Endothelial cell of umbilical vein (primary cell): Measurements from ENCODE around the gene CD37.

Experiments
- CTCF ChIP-seq, 2 donors: IDR thresholded peaks; 1 replicate in 1 of 2; 2 replicates in 1 of 2; pipeline ENCODE4 v1.5.1; 2011; ENCODE audit warnings: low read length in 2 of 2, mild to moderate bottlenecking in 2 of 2, moderate library complexity in 2 of 2, control low read depth in 1 of 2, inconsistent platforms in 1 of 2, low read depth in 1 of 2; ENCODE audit not compliant: insufficient read depth in 1 of 2; ENCODE audit errors: extremely low read depth in 1 of 2
- EZH2 ChIP-seq: IDR thresholded peaks from 2 replicates; pipeline ENCODE4 v1.6.1; 2012; ENCODE audit warnings: borderline replicate concordance, low read depth, mild to moderate bottlenecking, moderate library complexity, low read length, inconsistent platforms; ENCODE audit not compliant: severe bottlenecking
- FOS ChIP-seq: IDR thresholded peaks from 2 replicates; pipeline ENCODE4 v1.6.1; 2011; ENCODE audit warnings: mild to moderate bottlenecking, low read length, moderate library complexity, borderline replicate concordance; ENCODE audit not compliant: insufficient read depth
- JUN ChIP-seq: IDR thresholded peaks from 2 replicates; pipeline ENCODE4 v1.6.1; 2011; ENCODE audit warnings: borderline replicate concordance, low read depth; ENCODE audit not compliant: insufficient read length, insufficient read depth
- MAX ChIP-seq: IDR thresholded peaks from 2 replicates; pipeline ENCODE4 v1.6.1; 2011; ENCODE audit not compliant: insufficient read depth, insufficient read length
- MYC ChIP-seq: IDR thresholded peaks from one replicate; pipeline ENCODE4 v1.6.1; 2011; ENCODE audit warnings: mild to moderate bottlenecking, low read depth, low read length
- POLR2A ChIP-seq: IDR thresholded peaks from 2 replicates; pipeline ENCODE4 v1.6.1; 2012; ENCODE audit warnings: low read depth, mild to moderate bottlenecking, control low read depth, low read length
- POLR2AphosphoS5 ChIP-seq: IDR thresholded peaks from 2 replicates; pipeline ENCODE4 v1.6.1; 2012; ENCODE audit warnings: low read depth, mild to moderate bottlenecking, control low read depth, low read length, moderate library complexity; ENCODE audit not compliant: insufficient read depth

- TF ChIP-seq CTCF (IDR thresholded peaks at IDR 0.05; ENCODE audit: extremely low read depth in 1 of 2, insufficient read depth in 1 of 2, low read depth in 1 of 2, low read length in 2 of 2) = no peak
- TF ChIP-seq POLR2A = no peak
- no peak for TF ChIP-seq FOS
- no peak for TF ChIP-seq MAX
- no peak for TF ChIP-seq EZH2
- no peak for TF ChIP-seq JUN
- TF ChIP-seq POLR2AphosphoS5 = no peak
- no peak for TF ChIP-seq MYC
Measured at GRCh38 chr19:49387936-49388372, 52.7 kb downstream of the CD37 start, which contains the start of gene KASH5.
